CD4-positive, alpha-beta T cell treated with Interferon alpha-2 for 1 hour (primary cell): ENCODE data around the gene KCTD2.
"Not testable (repeated sequence)": the region's sequence is repeated elsewhere in the genome, so short reads cannot be mapped to it uniquely, and the experiment has no call there.

Source experiments
- DNase-seq, 2 donors: peaks; one replicate each; pipeline ENCODE4 v3.0.0-alpha.2; 2020 to 2022

The KCTD2 gene, protein sequence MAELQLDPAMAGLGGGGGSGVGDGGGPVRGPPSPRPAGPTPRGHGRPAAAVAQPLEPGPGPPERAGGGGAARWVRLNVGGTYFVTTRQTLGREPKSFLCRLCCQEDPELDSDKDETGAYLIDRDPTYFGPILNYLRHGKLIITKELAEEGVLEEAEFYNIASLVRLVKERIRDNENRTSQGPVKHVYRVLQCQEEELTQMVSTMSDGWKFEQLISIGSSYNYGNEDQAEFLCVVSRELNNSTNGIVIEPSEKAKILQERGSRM

GRCh38 chr17:75046407-75047289 is at the start of gene KCTD2, which contains the start of gene ATP5PD:
Gene KCTD2 (plus strand): TSS chr17:75047225. CDS start chr17:75047251, 26 bp downstream.
Gene ATP5PD (minus strand): TSS chr17:75046969. CDS start chr17:75042650, 4,319 bp downstream.
- DNase-seq, result peak; percentile 95 to 97

- no peak for DNase-seq
Observed at GRCh38 chr17:74998783-74999182, 48.2 kb upstream of the KCTD2 start.

DNA sequence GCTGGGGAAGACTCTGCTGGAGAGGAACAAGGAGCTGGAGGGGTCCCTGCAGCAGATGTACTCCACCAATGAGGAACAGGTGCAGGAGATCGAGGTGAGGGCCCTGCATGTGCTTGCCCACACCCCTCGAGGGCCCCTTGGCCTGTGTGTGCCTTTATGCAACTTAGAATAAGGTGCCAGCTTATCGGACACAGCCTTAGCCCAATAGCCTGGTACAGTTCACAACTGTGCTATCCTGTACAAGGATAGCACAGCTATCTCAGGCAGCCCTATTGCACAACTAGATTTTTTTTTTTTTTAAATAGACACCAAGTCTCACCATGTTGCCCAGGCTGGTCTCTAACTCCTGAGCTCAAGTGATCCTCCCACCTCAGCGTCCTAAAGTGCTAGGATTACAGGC is 47.5 kb upstream of the KCTD2 start:
- no peak for DNase-seq

DNA sequence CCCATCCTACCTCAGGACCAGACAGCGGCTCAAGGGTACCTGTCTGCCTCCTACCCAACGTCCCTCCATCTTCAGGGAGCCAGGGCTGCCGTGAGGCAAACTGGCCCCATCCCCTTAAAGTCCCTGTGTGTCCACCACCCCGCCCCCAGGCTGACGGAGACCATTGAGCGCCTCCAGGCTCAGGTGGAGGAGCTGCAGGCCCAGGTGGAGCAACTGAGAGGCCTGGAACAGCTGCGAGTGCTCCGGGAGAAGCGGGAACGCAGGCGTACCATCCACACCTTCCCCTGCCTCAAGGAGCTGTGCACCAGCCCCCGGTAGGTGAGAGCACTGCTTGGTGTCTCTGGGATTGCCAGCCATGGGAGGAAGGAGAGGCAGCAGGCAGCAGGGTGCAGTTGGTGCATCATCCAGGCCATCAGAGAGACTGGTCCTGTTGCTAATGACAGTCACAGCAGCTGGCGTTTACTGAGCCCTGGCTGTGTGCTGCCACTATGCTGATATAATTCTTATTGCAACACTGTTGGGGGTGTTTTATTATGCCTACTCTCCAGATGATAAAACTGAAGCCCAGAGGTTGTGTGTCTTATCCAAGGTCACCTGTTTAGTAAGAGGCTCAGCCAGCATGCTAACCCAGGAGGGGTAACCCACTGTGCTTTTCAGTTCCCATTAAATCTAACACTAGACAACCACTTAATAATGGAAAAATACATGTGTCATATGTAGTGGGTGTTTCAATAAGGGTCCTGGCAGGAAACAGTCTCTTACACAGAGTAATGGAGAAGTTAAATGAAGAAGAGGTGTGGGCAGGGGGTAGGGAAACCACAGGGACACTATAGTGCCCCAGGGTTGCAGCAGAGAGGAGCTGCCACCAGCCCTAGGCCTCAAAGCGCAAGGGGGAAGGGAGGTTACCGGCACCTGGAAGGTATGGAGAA is 44.8 kb upstream of the KCTD2 start:
- DNase-seq, result no peak

DNA sequence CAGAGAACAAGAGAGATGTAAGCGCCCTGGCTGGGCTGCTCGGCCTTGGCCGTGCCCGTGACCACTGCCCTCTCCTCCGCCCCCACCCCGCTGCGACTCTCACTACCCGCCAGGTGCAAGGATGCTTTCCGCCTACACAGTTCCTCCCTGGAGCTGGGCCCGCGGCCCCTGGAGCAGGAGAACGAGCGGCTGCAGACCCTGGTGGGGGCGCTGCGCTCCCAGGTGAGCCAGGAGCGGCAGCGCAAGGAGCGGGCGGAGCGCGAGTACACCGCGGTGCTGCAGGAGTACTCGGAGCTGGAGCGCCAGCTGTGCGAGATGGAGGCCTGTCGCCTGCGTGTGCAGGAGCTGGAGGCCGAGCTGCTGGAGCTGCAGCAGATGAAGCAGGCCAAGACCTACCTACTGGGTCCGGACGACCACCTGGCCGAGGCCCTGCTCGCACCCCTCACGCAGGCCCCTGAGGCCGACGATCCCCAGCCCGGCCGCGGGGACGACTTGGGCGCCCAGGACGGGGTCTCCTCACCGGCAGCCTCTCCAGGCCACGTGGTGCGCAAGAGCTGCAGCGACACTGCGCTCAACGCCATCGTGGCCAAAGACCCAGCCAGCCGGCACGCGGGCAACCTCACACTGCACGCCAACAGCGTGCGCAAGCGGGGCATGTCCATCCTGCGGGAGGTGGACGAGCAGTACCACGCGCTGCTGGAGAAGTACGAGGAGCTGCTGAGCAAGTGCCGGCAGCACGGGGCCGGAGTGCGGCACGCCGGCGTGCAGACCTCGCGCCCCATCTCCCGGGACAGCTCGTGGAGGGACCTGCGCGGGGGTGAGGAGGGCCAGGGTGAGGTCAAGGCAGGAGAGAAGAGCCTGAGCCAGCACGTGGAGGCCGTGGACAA is 43.7 kb upstream of the KCTD2 start:
- no peak for DNase-seq

GRCh38 chr17:75003957-75004355 is 43.1 kb upstream of the KCTD2 start:
- no peak for DNase-seq

DNA sequence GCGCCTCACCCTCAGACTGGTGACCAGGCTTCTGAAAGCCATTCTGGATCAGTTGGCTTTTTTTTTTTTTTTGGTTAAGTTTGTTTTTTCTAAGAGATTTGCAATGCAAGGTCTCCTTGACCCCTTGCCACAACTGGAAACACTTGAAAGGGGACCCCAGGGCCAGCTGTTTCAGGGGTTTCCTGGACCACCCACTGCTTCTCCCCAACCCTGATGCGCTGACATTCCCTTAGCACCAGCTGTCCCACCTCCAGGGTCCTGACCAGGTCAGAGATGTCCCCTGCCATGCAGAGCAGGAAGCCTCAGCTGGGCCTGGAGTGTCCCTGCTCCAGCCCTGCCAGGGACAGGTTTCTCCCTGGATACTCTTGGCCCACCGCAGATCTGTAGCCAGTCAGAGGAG is 42.7 kb upstream of the KCTD2 start:
- no peak for DNase-seq

GRCh38 chr17:75005291-75005690 is 41.7 kb upstream of the KCTD2 start:
- no peak for DNase-seq

DNA sequence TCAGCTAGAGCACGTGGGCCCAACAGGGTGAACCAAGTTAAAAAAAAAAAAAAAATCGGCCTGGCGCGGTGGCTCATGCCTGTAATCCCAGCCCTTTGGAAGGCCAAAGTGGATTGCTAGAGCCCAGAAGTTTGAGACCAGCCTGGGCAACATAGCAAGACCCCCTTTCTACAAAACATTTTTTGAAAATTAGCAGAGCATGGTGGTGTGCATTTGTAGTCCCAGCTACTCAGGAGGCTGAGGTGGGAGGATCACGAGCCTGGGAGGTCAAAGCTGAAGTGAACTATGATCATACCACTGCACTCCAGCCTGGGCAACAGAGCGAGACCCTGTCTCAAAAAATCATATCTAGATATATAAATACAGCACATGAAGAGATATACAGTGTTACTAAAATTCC is 40.9 kb upstream of the KCTD2 start:
- not testable (repeated sequence) for DNase-seq

- DNase-seq, result no peak
Observed at GRCh38 chr17:75006653-75007052, 40.4 kb upstream of the KCTD2 start.

DNA sequence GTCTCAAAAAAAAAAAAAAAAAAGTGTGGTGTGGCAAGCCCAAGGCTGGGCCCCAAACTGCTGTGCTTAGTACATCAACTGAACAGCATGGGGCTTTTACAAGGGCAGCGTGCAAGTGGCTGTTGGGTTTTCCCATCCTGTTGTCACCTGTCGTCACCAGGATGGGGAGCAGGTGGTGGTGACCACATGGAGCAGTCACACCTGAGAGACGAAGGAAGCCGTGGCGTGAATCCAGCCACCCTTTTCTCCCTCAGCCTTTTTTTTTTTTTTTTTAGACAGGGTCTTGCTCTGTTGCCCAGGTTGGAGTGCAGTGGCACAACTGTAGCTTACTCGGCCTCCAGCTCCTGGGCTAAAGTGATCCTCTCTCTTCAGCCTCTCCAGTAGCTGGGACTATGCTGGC is 38.7 kb upstream of the KCTD2 start:
- no peak for DNase-seq

DNA sequence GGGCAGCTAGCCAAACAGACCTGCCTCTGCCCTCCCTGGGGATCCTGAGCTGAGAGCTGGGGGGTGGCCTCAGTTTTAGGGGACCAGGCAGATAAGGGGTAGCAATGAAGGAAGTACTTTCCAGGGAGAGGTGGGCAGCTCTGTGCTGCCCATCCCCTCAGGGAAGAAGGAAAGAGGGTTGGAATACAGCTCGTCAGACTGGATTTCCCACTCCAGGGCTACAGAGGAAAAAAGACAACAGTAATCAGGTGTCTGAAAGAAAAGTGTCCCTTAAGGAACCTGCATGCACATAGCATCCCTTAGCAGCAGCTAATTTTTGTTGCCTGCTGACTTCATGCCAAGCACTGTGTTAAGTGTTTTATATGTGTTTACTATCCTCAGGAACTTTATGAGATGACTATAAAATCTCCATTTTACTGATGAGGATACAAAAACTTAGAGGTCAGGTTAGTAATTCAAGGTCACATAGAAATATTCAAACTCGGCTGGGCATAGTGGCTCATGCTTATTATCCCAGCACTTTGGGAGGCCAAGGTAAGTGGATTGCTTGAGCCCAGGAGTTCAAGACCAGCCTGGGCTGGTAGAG is 37.8 kb upstream of the KCTD2 start:
- no peak for DNase-seq

DNA sequence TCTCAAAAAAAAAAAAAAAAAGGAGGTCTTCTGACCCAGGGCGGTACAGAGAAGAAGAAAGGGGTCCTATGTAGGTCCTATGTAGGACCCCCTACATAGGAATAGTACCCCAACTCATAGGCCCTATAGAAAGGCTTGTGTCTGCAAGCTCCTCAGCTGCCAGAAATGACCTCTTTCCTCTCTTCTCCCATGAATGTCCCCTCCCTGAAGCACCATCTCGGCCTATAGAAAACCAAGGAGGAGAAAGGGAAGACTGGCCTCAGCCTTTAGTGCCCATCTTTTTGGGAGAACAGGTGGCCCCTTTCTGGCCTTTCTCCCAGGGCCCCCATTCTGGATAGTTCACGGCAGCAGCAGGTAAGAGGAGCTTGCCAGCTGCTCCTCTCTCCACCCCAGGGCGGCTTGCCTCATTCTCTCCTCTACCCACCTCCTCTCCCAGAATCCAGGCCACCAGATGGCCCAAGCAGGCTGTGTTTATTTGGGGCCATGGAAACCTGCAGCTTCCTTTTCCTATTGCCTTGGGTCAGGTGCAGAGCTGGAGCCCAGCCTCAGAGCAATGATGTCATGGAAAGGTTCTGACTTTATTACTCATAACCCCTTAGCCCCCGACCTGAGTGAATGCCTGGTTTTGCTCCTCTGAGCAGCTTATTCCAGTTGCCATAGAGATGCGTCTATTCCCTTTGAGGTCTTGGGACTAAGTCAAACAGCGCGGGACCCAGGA is 36.2 kb upstream of the KCTD2 start:
- no peak for DNase-seq

- no peak for DNase-seq
Observed at GRCh38 chr17:75011401-75012095, 35.5 kb upstream of the KCTD2 start.

GRCh38 chr17:75012096-75012345 is 35.0 kb upstream of the KCTD2 start:
- DNase-seq, result peak in 1 of 2 donors; percentile 3

DNA sequence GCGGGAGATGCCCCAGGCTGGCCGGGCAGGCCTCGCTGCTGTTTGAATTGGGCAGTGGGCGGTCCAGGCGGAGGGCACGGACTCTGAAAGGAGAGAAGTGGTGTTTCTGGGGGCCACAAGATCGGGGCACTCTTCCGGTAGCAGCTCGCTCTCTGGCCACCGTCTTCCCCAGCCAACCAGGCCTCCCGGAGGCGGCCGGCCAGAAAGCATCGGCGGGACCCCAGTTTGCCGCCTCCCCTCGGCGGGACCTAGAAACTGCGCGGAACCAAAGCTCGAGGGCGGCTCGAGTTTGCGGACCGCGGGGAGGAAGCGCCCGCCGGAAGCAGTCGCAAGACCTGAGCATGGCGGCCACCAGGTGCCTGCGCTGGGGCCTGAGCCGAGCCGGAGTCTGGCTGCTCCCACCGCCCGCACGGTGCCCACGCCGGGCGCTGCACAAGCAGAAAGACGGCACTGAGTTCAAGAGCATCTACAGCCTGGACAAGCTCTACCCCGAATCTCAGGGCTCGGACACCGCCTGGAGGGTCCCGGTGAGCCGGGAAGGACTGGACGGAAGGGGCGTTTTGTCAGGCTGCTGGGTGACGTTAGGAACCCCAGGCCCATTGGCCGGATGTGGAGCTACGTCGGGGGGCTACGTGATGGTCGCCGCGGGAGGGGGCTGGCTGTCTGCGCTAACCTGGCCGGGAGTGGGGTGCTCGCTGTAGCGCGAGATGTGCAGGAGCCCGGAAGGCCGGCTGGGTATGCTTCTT is 34.5 kb upstream of the KCTD2 start, which contains the start of gene MRPL58:
MRPL58 (plus strand) TSS at position 325 of the 746 bp plus-strand sequence; CDS start at position 342, 17 bp downstream.
- peak; percentile 78 to 85 for DNase-seq

DNA sequence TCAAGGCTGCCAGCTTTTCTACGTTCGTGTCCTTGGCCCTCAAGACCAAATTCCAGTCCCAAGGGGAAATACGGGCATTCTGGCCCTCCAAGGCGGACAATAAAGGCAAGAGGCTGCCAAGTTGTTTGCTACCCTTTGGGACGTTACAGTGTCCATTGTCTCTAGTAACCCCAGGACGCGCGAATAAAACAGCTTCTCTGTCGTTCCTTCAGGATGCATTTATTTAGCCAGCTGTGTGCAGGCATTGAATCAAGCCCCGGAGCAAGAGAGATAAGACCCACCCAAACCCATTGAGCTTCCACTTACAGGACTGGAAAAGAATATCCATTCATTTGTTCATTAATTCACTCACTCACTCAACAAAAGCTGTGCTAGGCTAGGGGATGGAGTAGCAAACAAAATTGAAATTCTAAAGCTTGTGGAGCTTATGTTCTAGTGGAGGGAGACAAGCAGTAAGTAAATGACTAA is 33.9 kb upstream of the KCTD2 start:
- no peak for DNase-seq

- no peak for DNase-seq
Observed at GRCh38 chr17:75019146-75019545, 27.9 kb upstream of the KCTD2 start.

- no peak for DNase-seq
Observed at GRCh38 chr17:75019710-75020109, 27.3 kb upstream of the KCTD2 start.
